ENCODE results near the gene SLC4A1. TPM values are rescaled to one million over a fixed set of nuclear protein-coding genes. Genes with fewer than 3 reads are reported as not detected.

The SLC4A1 gene
- total and polyA plus RNA-seq, 2 donors from 2014 or later, result 2.1 to 201 TPM

DNA sequence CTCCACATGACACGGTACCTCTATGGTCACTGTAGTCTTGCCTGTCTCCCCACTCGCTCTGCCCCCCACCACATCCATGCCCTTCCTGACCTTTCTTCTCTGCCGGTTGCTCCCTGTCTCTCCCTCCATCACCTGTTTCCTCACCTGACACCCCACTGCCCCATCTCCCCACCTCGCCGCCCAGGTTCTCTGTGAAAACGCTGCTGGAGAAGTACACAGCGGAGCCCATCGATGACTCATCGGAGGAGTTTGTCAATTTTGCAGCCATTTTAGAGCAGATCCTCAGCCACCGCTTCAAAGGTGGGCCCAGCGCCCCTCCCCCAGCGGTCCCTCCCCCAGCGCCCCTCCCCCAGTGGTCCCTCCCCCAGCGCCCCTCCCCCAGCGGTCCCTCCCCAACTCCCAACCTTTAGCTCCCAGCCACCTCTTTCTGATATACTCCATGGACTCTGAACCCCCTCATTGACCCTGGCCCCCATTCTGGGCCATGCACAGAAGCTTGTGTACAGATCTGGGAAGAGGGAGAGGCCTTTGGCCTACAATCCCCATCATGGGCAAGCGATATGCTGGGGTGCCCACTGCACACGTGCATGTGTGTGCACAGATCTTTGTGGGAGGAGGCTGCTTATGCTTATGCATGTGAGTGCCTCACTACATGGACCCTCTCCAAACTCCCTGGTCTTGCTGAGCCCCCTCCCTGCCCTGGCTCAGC is 44.6 kb upstream of the SLC4A1 start:
- intact Hi-C loops (cut with DNase I), result no loop called here
- H3K9ac ChIP-seq (ENCODE audit: low read length in 3 of 3), result no peak overlapping the region
- DNase-seq, result no peak
- H3K9me3 ChIP-seq (ENCODE audit: control insufficient read depth in 2 of 3, insufficient read depth in 1 of 3, low read length in 3 of 3), result no peaks in the 10 kb centered on the region
- H3K4me1 ChIP-seq (ENCODE audit: control insufficient read depth in 2 of 3, insufficient read depth in 2 of 3, low read depth in 1 of 3, low read length in 3 of 3), result peaks cover 0 to 12% (median 3%) of the 10 kb centered on the region in 3 donors
- H3K27me3 ChIP-seq (ENCODE audit: control insufficient read depth, insufficient read depth, low read length), result peaks cover 19% of the 10 kb centered on the region
- FAIRE-seq, result no peak
- no peaks in the 10 kb centered on the region for H3K36me3 ChIP-seq (ENCODE audit: control insufficient read depth in 2 of 3, insufficient read depth in 3 of 3, low read length in 3 of 3)
- H3K27ac ChIP-seq (ENCODE audit: low read depth in 2 of 2, low read length in 2 of 2), result no peak overlapping the region
- TF ChIP-seq, protein P1, sequence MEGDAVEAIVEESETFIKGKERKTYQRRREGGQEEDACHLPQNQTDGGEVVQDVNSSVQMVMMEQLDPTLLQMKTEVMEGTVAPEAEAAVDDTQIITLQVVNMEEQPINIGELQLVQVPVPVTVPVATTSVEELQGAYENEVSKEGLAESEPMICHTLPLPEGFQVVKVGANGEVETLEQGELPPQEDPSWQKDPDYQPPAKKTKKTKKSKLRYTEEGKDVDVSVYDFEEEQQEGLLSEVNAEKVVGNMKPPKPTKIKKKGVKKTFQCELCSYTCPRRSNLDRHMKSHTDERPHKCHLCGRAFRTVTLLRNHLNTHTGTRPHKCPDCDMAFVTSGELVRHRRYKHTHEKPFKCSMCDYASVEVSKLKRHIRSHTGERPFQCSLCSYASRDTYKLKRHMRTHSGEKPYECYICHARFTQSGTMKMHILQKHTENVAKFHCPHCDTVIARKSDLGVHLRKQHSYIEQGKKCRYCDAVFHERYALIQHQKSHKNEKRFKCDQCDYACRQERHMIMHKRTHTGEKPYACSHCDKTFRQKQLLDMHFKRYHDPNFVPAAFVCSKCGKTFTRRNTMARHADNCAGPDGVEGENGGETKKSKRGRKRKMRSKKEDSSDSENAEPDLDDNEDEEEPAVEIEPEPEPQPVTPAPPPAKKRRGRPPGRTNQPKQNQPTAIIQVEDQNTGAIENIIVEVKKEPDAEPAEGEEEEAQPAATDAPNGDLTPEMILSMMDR (IDR thresholded peaks at IDR 0.05; ENCODE audit: borderline replicate concordance, extremely low read depth, insufficient read depth), result no peak
- H3K4me3 ChIP-seq (ENCODE audit: low read length in 3 of 3), result no peak overlapping the region

DNA sequence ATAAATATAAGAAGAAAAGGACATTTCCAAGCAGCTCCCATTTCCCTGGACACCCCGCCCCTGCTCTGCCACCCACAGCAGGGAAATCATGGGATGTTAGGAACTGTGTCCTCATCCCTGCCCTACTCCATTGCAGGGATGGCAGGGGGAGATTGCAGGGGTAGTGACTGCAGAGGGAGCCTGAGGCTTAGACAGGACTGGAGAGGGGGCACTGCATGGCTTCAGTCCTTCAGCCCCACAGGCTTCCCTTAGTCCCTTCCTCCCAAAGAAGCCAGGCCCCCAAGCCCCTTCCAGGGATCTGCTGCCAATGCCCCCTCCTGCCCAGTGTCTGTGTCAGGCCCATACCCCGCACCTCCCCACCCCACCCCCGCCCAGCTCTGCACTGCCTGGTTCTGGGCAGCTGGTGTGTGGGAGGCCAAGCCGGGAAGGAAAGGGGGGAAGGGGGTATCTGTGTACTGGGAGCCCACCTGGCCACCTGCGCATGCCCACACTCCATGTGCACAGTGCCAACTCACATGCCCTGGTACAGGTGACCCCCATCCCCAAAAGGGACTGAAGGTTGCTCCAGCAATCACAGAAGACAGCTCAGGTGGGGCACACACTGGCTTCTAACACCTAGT is 43.7 kb upstream of the SLC4A1 start:
- DNase-seq (no peak), FAIRE-seq (no peak)
- H3K9ac ChIP-seq (ENCODE audit: low read length in 3 of 3), result no peak overlapping the region
- no peak overlapping the region for H3K27ac ChIP-seq (ENCODE audit: low read depth in 2 of 2, low read length in 2 of 2)
- H3K4me1 ChIP-seq (ENCODE audit: control insufficient read depth in 2 of 3, insufficient read depth in 2 of 3, low read depth in 1 of 3, low read length in 3 of 3), result peaks cover 0 to 13% (median 5%) of the 10 kb centered on the region in 3 donors
- intact Hi-C loops (cut with DNase I), result no loop called here
- no peaks in the 10 kb centered on the region for H3K36me3 ChIP-seq (ENCODE audit: control insufficient read depth in 2 of 3, insufficient read depth in 3 of 3, low read length in 3 of 3)
- H3K27me3 ChIP-seq (ENCODE audit: control insufficient read depth, insufficient read depth, low read length), result peaks cover 13% of the 10 kb centered on the region
- H3K4me3 ChIP-seq (ENCODE audit: low read length in 3 of 3), result no peak overlapping the region
- no peaks in the 10 kb centered on the region for H3K9me3 ChIP-seq (ENCODE audit: control insufficient read depth in 2 of 3, insufficient read depth in 1 of 3, low read length in 3 of 3)
- TF ChIP-seq, protein P1 (IDR thresholded peaks at IDR 0.05; ENCODE audit: borderline replicate concordance, extremely low read depth, insufficient read depth), result no peak

DNA sequence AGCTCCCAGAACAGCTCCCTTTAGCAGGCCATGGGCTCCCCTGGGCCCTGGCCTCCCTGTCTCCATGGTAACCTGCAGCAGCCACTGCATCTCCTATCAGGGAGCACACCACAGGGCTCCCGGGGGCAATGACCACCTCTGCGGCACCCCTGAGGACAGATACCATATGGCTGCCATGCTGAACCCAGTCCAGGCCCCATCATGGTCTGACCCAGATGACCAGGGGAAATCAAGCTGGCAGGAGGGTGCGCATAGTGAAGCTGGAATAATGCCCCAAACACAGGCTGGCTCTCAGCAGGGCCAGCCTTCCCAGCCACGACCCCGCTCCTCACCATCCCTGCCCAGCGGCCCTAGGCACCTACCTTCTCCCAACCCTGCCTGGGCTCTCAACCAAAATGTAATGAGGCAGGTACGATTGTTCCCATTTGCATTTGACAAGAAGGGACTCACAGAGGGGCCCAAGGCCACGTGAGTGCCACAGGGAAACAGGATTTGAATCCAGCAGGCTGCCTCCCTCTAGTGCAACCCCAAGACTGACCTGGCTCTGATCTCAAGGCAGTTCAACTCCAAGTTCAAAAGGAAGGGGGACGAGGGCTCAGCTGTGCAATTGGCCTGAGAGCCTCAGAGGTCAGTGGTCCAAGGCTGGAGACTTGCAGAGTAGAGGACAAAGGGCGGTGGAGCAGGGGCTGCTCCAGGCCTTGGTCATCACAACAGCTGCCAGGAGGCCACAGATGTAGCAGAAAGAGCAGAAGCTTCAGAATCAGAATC is 42.9 kb upstream of the SLC4A1 start:
- DNase-seq (no peak), FAIRE-seq (no peak)
- Histone ChIP-seq H3K9me3 (ENCODE audit: control insufficient read depth in 2 of 3, insufficient read depth in 1 of 3, low read length in 3 of 3) (no peaks in the 10 kb centered on the region), H3K27me3 (ENCODE audit: control insufficient read depth, insufficient read depth, low read length) (peaks cover 8% of the 10 kb centered on the region), H3K9ac (ENCODE audit: low read length in 3 of 3) (no peak overlapping the region), H3K36me3 (ENCODE audit: control insufficient read depth in 2 of 3, insufficient read depth in 3 of 3, low read length in 3 of 3) (no peaks in the 10 kb centered on the region), H3K27ac (ENCODE audit: low read depth in 2 of 2, low read length in 2 of 2) (no peak overlapping the region), H3K4me3 (ENCODE audit: low read length in 3 of 3) (no peak overlapping the region), H3K4me1 (ENCODE audit: control insufficient read depth in 2 of 3, insufficient read depth in 2 of 3, low read depth in 1 of 3, low read length in 3 of 3) (peaks cover 0 to 13% (median 5%) of the 10 kb centered on the region in 3 donors)
- TF ChIP-seq, protein P1 (IDR thresholded peaks at IDR 0.05; ENCODE audit: borderline replicate concordance, extremely low read depth, insufficient read depth), result no peak
- intact Hi-C loops (cut with DNase I), result no loop called here

Measured in kidney (tissue), 14 donors.